ENCODE data around the gene NTNG1.
"Not testable (repeated sequence)": the region's sequence is repeated elsewhere in the genome, so short reads cannot be mapped to it uniquely, and the experiment has no call there.

NTNG1 gene

DNA sequence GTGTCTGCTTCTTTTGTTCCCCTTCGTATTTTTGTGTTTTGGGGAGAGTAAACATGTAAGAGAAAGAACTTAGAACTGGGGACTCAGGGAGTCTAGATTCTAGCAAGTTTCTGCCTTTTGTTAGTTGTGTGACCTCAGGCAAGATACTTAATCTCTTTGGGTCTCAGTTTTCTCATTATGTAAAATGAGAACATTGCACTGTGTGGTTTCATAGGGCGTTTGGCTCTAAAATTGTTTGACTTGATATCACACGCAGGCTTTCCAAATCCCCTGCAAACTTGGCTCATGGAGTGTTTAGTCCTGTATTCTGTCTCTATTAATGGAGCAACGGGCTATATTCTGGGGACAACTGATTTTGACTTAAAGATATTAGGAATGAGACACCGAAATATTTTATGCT is 57.7 kb downstream of the NTNG1 start:
- no peak for DNase-seq (ENCODE audit: low read depth)

DNA sequence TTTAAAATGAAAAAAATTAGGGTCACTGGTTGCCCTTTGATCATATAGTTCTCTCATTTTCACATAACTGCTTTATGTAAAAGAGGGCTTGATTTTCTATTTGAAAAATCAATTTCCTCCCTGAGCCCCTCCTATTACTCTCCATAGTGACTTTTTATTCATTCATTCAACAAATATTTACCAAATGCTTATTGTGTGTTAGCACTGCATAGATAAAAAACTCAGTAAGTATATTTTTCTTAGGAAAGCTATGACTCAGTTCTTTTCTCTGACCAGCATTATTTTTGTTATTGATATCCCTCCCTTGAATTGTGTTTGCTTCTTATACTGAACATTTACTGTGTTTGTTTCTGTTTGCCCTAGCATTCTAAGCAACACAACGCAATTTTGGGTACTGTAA is 59.8 kb downstream of the NTNG1 start:
- no peak for DNase-seq (ENCODE audit: low read depth)

DNA sequence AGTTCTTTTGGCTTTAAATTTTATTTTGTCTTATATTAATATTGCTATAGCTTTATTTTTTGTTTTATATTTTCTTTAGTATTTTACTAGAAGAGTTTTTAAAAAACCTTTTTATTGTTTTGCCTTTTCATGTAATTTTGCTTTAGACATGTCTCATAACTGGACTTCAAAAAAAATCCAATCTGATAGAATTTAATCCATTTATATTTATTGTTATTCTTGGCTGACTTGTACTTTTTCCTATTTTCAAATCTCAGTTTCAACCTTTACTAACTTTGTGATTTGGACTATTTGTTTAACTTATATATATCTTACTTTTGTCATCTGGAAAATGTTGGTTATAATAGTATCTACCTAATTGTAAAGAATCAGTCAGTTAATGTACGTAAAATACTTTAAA is 61.2 kb downstream of the NTNG1 start:
- DNase-seq (ENCODE audit: low read depth): no peak

DNA sequence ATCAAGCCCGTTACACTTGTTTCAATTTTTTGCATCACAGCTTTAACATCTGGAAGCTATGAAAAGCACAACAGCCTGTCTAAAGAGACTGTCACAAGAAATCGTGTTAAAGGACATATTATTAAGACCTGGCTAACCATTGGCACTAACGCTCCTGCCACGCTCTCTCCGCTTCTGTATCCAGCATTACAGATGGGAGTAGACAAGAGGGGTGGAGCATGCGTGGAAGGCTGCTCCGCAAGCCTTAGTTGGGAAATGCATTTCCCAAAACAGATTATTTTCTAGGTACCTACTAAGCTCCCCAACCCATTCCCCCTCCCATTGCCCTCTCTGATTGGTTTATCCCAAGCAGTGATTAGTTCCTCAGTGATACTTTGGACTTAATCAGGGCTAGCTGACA is 72.4 kb downstream of the NTNG1 start:
- no peak for DNase-seq (ENCODE audit: low read depth)

DNA sequence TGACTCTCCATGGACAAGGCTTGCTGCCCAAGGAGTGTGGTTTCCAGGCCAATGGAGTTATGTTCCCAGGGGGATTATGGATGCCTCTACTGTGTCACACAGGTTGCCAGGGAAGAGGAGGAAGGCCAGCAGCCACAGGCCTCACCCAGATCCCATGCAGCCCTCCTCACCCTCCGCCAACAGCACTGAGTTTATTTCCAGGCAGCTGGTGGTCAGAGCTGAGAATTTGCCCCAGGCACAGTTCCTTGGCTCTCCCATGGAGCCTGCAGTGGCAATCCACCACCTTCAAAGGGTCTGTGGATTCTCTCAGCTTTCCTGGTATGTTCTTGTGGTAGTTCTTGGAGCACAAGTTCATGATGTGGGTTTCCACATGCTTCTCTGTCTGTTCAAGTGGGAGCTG is 79.2 kb downstream of the NTNG1 start:
- peak; percentile 22 for DNase-seq (ENCODE audit: low read depth)

DNA sequence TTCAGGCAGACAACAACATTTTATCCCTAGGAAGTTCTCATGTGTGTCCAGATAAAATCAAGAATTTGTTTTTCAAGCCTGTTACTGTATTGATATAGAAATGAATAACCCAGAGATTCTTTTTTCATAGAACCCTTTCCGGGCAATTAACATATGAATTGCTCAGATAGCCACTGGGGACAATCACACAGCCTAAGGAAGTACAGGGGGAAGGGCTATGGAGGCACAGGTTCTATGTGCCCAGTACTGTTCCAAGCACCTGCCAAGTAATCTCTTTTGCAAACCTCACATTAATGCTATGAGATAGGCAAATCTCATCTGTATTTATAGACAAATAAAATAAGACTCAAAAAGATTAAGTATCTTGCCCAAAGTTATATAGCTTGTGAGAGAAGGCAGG is 84.9 kb downstream of the NTNG1 start:
- DNase-seq (ENCODE audit: low read depth): no peak

DNA sequence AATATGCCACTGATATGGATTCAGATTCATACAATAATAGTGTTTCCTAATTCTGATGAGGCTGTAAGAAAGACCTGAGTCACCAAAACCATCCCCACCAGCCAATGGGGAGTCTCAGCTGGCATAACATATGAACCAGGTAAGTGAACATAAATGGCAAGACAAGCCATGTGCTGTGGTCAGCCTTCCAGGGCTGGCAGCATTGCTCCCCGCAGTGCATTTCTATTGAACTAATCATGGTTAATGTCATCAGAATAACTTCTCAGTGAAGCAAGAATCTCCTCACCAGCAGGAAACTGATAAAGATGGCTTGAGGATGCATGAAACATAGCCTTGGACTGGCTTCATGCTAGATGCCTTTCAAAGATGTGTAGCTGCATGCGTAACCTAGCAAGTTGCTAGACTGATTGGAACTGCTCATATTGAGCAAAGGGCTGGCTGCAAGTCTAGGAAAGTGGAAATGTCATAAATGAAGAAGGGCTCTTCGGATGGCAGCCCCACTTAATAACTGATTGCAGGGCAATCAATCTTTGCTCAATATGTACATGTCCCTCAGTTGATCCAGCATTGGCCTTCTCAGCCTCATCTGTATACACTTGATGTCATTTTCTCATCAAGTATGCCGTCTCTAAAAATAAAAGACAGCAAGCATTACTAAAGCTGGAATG is 88.0 kb downstream of the NTNG1 start:
- no peak for DNase-seq (ENCODE audit: low read depth)

DNA sequence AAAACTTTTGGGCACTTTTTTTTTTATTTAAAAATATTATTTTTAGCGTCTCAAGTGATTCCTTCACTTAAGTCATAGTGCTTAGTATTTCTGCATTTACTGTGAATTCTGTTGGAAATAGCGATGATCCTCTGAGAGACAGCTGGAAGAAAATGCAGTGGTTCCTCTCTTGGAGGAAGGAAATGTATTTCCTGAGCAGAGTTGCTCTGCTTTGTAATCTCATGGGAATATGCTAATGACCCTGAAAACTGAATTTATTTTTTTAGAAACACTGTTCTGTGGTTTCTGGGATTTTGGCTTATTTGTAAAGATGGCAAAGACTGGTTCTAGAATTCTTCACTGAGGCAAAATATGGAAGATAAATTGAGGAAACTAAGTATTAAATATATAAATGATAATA is 88.9 kb downstream of the NTNG1 start:
- DNase-seq (ENCODE audit: low read depth): no peak

DNA sequence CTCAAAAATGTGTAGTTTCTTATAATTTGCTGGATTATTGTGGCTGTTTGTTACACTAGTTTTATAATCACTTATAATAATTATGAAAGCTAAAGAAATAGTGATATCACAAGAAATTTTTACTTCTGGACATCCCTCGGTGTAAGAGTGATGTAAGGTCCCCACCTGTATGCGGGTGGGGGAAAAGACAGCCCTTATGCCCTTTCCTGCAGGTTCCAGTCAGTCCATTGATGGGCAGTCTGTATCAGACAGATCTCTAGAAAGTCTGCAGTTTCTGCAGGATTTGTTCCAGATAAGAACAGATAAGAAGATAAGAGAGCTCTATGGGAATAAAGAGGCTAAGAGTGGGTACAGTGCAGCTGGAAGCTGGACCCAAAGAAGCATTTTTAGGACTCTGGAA is 89.3 kb downstream of the NTNG1 start:
- no peak for DNase-seq (ENCODE audit: low read depth)

DNA sequence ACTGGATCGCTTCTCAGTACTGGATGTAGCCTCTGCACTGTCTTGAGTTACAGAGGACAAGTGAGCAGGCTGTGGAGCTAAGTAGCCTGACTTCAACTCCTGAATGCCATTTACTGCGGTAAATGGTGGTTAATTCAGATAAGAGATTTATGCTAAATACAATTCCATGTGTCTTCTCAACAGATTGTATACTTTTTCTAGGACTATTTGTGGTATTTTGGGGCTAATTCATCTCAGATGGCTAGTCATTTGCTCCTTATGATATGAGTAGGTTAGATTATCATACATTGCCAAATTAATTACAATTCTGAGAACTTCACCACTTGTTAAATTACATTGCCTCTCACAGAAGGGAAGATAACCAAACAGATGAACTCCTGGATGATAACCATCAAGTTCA is 90.5 kb downstream of the NTNG1 start:
- no peak for DNase-seq (ENCODE audit: low read depth)

DNA sequence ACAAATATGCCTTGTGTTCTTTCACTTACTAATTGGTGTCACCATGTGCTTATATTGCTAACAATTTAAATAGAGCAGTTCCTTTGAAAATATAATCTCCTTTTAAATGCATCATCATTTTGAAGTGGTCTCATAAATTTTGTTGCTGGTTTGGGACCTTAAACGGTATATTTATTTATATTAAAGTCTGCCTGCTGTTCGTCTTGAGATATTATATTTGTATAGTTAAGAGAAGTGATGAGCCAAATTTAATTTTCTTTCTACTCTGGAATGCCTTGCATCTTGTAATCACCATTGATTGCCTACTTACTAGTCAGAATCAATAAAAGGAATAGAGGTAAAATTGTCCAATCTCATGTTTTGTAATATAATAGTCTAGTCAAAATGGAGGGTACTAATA is 91.6 kb downstream of the NTNG1 start:
- DNase-seq (ENCODE audit: low read depth): no peak

DNA sequence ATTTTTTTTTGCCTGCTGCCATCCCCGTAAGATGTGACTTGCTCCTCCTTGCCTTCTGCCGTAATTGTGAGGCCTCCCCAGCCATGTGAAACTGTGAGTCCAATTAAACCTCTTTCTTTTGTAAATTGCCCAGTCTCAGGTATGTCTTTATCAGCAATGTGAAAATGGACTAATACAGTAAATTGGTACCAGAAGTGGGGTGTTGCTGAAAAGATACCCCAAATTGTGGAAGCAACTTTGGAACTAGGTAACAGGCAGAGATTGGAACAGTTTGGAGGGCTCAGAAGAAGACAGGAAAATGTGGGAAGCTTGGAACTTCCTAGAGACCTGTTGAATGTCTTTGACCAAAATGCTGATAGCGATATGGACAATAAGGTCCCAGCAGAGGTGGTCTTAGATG is 95.9 kb downstream of the NTNG1 start:
- DNase-seq (ENCODE audit: low read depth): not testable (repeated sequence)

DNA sequence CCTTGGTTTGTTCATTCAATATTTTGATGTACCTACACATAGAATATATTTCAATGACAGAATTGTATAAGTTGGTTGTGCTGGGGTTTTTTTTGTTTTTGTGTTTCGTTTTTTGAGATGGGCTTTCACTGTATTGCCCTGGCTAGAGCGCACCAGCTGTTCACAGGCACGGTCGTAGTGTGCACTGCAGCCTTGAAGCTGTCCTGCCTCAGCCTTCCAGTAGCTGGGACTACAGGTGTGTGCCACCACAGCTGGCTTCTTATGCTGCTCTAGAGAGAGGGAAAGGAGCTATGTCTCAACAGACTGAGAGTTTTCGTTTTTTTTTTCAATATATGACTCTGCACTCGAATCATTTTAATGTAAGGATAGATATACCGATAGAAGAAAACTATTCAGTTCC is 102.6 kb downstream of the NTNG1 start:
- DNase-seq (ENCODE audit: low read depth): no peak

DNA sequence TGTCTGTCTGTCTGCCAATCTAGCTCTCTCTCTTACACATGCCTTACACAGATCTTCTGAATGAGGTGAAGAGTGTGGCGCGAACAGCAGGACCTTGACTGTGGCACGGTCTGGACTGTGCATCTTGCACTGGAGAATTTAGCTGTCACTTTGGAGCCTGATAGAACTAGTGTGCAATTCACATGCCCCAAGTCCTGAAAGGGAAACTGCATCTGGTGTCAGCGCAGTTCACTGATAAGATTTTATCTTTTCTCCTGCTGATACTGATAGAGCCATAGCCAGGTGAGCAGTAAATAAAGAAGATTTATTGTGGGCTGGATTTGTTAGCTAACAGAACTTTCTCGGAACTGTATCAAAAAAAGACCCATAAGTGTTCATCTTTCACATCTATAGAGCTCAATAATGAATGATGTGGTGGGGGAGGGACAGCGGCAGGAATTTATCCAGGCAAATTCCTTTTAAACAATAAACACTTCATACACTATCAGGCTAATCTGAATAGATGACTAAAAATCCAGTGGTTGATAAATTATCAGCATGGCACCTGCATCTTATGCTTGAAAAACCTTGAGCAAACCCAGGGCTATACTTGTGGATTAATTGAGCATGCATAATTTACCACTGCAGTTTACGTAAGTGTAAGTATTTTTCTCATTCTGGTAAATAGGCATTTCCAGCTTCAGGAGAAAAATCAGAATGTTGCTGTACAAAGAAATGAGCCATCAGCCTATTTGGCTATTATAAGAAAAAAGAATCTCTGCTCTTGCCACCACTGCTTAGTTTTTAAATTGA is 104.1 kb downstream of the NTNG1 start:
- no peak for DNase-seq (ENCODE audit: low read depth)

DNA sequence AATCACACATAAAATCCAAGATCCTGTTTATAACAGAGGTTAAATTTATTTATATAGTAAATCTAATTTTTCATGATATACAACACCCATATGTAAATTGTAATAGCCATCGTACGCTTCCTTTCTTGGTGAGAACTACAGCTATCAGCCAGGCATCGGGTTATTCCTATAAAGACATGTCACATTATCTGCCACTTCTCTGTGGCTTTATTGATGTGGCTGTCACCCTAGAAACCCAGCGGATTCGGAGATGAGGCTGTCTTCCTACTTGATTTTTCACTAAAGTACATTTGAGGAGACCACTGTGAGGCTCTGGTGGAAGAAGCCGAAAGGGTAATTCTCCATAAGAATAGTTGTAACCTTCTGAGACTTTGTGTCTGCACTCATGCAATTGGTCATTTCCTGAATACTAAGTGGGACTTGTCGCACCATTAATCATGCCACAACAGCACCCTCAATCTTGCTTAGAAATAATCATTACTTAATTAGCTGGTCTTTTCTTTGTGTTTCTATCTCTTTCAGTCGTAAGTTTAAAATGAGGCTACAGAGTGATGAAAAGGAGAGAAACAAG is 106.0 kb downstream of the NTNG1 start:
- no peak for DNase-seq (ENCODE audit: low read depth)

DNA sequence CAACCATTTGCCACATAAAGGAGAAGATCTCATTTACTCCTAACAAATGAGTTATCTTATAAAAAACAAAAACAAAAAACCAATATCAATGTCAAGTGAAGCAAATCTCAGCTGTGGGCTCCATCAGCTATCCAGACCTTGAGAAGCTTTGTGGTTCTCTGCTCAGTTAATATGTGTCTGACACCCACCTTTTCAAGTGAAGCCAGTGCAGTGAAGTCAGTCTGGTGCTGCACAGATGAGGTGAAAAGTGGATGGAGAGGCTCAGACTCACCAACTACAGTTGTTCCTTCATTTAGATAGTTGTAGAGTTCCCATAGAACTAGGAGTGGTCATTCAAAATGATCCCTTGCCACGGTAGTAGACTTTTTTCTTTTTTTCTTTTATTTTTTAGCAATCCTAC is 106.8 kb downstream of the NTNG1 start:
- DNase-seq (ENCODE audit: low read depth): no peak

DNA sequence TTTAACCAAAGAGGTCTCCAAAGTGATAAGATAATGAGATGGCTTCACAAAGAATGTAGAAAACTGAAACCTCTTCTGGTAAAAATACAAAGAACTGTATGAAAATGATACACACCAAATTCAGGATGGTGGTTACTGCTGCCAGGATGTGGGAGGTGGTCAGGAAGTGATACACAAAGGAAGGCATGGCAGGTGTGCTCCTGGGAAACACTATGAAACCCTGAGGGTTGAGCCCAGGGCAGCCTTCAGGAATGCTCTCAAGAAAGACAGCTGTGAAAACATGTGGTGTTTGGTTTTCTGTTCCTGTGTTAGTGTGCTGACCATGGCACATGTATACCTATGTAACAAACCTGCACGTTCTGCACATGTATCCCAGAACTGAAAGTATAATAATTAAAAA is 109.3 kb downstream of the NTNG1 start:
- no peak for DNase-seq (ENCODE audit: low read depth)

DNA sequence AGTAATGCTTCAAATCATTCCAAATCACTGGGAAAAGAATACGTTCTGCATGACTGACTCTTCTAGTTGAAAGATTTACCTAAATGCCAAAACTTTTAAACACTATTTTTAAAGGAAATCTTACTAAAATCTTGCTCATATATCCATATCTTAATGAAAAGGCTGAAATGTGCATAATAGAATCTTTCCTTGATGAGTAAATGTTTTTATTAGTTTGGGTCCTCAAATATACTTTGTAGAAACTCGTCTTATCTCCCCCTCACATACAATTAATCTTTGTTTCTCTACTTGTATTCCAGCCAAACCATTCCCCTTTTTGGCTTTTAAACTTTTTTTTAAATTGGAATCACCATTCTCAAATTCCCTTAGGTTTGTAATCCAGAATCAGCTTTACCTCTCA is 110.2 kb downstream of the NTNG1 start:
- no peak for DNase-seq (ENCODE audit: low read depth)

DNA sequence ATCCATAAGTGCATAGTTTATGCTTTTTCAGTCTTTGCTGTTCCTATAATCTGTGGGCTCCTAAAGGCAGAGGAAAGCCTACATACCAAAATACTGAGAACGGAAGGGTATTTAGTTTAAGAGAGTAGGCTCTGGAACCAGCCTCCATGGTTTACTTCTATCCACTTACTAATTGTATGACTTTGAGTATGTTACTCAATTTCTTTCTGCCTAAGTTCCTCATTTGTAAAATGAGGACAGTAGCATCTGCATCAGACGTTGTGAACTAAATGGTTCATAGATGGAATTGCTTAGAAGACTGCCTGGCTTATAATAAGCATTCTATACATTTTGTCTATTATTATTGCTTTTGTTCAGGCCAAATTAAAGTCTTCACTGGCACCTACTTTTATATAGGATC is 111.0 kb downstream of the NTNG1 start:
- no peak for DNase-seq (ENCODE audit: low read depth)

DNA sequence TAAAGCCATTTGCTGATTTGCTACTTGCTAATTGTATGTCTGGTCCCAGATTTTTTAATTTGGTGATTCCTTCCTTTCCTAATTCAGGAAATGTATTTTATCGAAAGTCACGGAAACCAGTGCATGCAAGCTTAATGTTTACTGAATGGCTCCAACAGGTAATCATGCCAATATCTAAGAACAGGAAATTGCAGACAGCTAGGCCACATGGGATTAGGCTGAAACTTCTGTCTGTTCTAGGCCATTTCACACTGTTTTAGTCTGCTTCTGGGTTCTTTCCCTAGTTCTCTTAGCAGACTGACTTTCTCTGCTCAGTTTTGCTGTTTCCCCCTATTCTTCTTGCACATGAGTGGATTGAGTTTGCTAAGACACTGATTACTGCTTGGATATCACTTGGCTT is 111.4 kb downstream of the NTNG1 start:
- no peak for DNase-seq (ENCODE audit: low read depth)

DNA sequence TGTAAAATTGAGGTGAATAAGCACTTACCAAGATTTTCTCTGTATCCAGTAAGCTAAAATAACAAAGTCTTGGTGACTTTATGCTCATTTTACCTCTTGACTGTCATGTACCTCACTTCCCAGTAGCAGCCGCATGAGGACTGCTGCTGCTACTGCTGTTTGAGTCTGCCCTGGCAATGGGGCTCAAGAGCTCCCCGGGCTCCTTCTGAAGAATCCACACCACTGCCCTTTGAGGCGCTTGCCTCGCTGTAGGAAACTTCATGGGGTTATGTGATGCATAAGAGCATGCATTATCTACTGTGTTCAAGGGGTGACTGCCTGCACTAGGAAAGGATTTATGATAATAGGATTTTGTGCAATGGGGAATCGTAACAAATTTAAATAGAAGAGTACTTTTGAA is 113.5 kb downstream of the NTNG1 start:
- DNase-seq (ENCODE audit: low read depth): no peak

DNA sequence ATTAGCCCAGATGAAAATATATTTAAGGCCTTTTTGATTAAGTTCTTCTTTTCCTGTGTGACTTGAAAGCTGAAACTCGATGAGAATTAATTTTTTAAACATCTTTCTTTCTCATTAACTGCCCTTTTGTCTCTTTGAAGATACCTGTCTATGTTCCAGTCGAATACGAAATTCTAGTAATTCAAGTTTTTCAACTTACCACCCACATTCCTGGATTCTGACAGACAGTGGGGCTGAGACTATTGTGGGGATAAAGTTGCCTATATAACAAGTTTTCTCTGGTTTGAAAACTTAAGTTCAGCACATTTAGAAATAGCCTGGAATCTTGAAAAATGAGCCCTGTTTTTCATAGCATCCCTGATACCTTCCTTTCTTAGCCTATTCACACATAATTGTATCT is 114.6 kb downstream of the NTNG1 start:
- DNase-seq (ENCODE audit: low read depth): no peak

DNA sequence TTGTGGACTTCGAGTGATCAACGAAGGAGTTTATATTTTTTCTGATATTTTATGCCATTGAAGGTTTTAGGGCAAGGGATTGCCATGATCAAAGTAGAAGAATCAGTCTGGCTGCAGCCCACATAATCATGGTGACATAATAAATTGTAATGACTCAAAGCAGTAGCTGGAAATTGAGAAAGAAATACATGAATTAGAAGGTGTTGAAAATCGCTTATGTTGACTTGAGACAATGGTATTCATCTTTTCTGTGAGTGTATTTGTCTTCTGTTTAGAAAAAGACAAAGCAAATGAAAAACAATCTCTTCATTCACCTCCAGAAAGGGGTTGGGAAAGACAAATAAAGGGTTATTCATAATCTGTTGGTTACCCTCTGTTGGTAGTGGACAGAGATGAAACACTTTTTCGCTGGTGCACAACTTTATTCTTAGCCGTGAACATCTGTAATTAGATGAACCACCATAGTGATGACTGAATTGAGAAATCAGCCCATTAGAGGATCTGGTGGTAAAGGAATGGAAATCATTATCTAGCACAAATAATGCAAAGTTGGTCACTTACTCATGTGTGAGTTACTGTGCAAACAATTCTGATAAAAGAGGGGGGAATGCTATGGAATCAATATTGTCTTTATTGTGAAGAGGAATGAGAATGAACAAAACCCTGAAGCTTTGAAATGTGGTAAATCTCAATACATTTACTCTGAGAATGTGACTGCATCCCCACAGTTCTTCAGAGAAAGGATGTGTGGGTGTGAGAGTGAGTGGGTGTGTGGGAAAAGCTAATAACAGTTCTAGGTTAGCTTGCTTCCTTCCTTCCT is 121.8 kb downstream of the NTNG1 start:
- peak; percentile 1 for DNase-seq (ENCODE audit: low read depth)

Data from EH (cell line).